Endothelial cell (in vitro differentiated cells): ENCODE measurements around the gene LGR6. TPM values are rescaled to one million over a fixed set of nuclear protein-coding genes. Genes with fewer than 3 reads are reported as not detected.

Experiments used
- DNase-seq: peaks from one replicate; pipeline ENCODE4 v3.0.0; 2021; ENCODE audit warnings: low spot score
- H3K27ac Mint-ChIP-seq: one replicate; pipeline ENCODE4 v1.8.0; 2021; ENCODE audit warnings: mixed read lengths, inconsistent platforms; ENCODE audit not compliant: unreplicated experiment
- H3K27me3 Mint-ChIP-seq: one replicate; pipeline ENCODE4 v1.8.0; 2021; ENCODE audit warnings: mild to moderate bottlenecking, moderate library complexity, mixed read lengths, inconsistent platforms; ENCODE audit not compliant: unreplicated experiment
- H3K36me3 Mint-ChIP-seq: one replicate; pipeline ENCODE4 v1.8.0; 2021; ENCODE audit warnings: mild to moderate bottlenecking, low read depth, mixed read lengths, inconsistent platforms; ENCODE audit not compliant: unreplicated experiment
- H3K4me1 Mint-ChIP-seq: one replicate; pipeline ENCODE4 v1.8.0; 2021; ENCODE audit warnings: mild to moderate bottlenecking, mixed read lengths, inconsistent platforms; ENCODE audit not compliant: unreplicated experiment
- H3K4me3 Mint-ChIP-seq: one replicate; pipeline ENCODE4 v1.8.0; 2021; ENCODE audit warnings: mild to moderate bottlenecking, mixed read lengths, inconsistent platforms; ENCODE audit not compliant: unreplicated experiment
- H3K9me3 Mint-ChIP-seq: one replicate; pipeline ENCODE4 v1.8.0; 2021; ENCODE audit warnings: mixed read lengths, inconsistent platforms; ENCODE audit not compliant: unreplicated experiment
- CTCF ChIP-seq: fragments of 200-600 bp; sonication (generic); IDR thresholded peaks from one replicate; pipeline ENCODE4 v1.5.0; 2021; ENCODE audit warnings: antibody characterized with exemption; ENCODE audit not compliant: unreplicated experiment
- total RNA-seq: library from RNA; stranded (reverse); fragmentation: NEBNext Ultra II Directional; extraction: Animal tissue kit (Norgen Biotek cat#: 25700); gene quantifications from one replicate; pipeline ENCODE4 v1.2.1, GENCODE V29; 2021; ENCODE audit not compliant: unreplicated experiment

LGR6 gene
- total RNA-seq, 1 donor from 2014 or later, result 0.23 TPM

- TF ChIP-seq CTCF, result no peak
- Mint-ChIP-seq H3K4me1 (peaks cover 24% of the 10 kb centered on the region), H3K4me3 (no peak overlapping the region), H3K36me3 (no peaks in the 10 kb centered on the region), H3K27me3 (peaks cover 5% of the 10 kb centered on the region), H3K27ac (no peak overlapping the region), H3K9me3 (no peaks in the 10 kb centered on the region)
- no peak for DNase-seq
These were observed 33.8 kb upstream of the LGR6 start for GRCh38 chr1:202159534-202160371.

DNA sequence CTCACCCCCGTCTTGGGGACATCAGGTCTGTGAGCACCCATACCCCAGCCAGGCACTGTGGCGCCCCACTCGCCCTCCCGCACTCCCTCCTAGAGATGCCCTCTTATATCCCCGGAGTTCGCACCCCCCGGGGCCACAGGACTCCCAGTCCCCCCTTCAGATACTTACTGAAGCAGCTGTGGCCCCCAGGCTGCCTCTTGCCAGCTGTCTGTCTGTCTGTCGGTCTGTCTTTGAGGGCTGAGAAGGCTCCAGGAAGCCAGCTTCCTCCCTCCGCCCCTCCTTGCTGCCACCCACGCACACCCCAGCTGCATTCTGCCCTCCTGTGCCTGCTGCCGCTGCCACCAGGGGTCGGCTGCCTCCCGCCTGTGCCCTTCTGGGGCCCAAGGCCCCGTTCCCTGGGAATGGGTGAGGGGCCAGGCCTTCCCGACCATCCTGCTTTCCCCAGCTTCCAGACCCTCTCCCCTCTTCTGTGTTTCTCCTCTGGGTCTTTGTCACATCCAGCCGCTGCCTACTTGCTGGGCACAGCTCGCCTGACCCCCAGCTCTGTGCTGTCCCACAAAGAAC lies 33.1 kb upstream of the LGR6 start, which contains the start of gene PTPN7:
PTPN7 (minus strand) TSS at position 226 of the 564 bp plus-strand sequence. CDS start 1,200 bp downstream, outside the sequence.
- DNase-seq, result no peak
- no peaks in the 10 kb centered on the region for H3K36me3 Mint-ChIP-seq
- H3K4me3 Mint-ChIP-seq, result no peak within 1 kb of the TSS
- peaks cover 7% of the 10 kb centered on the region for H3K27me3 Mint-ChIP-seq
- H3K4me1 Mint-ChIP-seq, result peaks cover 21% of the 10 kb centered on the region
- H3K9me3 Mint-ChIP-seq, result no peaks in the 10 kb centered on the region
- TF ChIP-seq CTCF, result no peak
- no peak within 1 kb of the TSS for H3K27ac Mint-ChIP-seq

DNA sequence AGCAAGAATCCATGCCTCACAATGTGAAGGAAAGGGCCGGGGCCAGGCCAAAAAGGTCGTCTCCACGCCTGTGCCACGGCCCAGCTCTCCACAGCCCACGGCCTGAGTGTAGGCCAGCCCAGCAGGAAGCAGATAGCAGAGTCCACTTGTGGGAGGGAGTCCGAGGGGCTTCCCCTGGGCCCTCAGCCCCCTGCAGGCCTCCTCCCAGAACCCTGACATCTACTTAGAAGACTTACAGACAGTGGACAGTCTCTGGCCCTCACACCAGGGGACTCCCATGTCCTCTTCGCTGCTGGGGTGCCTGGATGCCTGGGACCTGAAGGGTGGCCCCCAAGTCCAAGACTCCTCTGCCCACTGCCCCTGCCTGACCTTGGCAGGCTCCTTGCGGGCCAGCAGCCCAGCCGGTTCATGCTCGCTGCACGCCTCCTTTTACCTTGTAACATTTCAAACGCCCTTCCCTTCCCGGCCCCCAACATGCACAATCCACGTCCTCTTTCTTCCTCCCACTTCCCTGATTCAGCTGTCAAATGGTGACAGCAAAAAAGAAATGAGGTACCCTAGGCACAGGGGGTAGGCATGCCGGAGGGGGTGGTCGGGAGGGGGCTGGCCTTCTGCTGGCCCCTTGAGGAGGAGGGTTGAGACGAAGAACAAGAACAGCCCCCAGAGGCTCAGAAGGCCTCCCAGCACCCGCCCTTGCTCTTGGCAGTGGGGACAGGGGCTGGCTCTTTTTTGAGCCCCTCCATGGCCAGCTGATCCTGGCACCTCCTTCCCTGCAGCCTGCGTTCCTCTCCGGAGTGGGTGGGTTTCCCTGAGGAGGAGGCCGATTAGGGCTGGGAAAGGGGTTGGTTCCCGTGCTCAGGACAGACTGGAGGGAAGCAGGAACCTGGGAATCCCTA lies 32.2 kb upstream of the LGR6 start:
- Mint-ChIP-seq H3K4me1 (peaks cover 21% of the 10 kb centered on the region), H3K36me3 (no peaks in the 10 kb centered on the region), H3K9me3 (no peaks in the 10 kb centered on the region), H3K27ac (no peak overlapping the region), H3K4me3 (no peak overlapping the region), H3K27me3 (peaks cover 7% of the 10 kb centered on the region)
- TF ChIP-seq CTCF, result no peak
- no peak for DNase-seq

DNA sequence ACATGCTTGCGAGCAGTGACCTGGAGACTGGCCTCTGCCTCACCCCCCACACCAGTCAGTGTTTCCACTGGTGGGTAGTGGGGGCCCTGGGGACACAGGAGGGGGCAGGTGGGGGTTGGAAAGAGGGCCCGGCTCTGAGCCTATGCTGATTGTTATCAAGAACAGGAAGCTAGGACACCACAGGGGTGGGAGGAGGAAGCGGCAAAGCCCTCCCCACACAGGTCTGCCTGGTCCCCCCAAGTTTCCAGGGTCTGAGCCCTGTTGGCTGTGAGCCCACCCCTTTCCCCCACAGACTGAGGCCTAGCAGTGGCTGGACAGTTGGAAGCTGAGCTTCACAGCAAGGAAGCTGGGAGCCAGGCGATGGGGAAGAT lies 31.6 kb upstream of the LGR6 start:
- no peaks in the 10 kb centered on the region for H3K36me3 Mint-ChIP-seq
- no peak for TF ChIP-seq CTCF
- no peak overlapping the region for H3K27ac Mint-ChIP-seq
- H3K4me1 Mint-ChIP-seq, result peaks cover 21% of the 10 kb centered on the region
- no peak for DNase-seq
- H3K4me3 Mint-ChIP-seq, result no peak overlapping the region
- H3K9me3 Mint-ChIP-seq, result no peaks in the 10 kb centered on the region
- peaks cover 6% of the 10 kb centered on the region for H3K27me3 Mint-ChIP-seq
